GM04503 (cell line): ENCODE data around the gene FEM1B.

ENCODE experiments used
- DNase-seq: peaks from one replicate; pipeline ENCODE4 v3.0.0-alpha.2; 2012; ENCODE audit warnings: low read depth

The FEM1B gene

DNA sequence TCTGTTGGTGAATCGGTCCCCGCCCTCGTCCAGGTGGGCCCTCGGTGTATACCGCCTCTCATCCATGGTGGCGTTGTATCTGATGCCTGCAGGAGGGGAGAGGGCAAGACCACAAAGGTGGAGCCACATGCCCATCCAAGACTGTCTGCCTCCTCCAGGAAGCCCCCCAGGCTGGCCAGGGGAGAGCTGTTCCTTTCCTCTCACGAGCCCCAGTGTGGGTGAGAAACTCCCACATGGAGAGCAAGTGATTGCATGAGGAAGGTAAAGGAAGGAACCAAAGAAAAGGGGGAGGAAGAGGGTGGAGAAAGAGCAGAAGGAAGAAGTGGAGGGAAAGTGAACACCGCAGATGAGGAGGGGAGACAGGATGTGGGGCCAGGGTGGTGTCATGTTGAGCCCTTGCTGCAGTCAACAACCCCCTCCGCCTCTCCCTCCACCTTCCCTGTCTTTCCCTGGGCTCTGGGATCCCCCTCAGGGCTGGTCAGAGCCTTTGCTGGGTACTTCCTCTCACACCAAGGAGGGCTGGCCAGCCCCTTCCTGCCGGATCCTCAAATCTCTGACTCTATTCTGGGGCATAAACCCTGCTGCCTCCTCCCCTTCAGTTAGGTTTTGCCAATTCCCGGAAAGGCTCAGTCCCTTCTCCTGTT, 49.3 kb downstream of the FEM1B start:
- DNase-seq: no peak

DNA sequence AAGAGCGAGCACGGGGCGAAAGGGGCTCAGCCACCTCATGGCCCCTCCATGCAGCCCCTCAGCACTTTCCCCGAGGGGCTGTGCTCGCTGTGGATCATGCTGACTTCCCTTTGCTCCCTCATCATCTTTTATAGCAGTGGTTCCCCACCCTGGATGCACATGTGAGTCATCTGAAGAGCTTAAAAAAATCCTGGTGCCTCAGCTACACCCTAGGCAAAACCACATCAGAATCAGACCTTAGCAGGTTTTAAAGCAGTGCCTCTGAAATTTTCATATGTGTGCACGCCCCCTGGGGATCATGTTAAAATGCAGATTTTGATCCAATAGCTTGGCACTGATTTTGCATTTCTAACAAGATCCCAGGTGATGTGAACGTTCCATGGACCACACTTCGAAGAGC, 50.9 kb downstream of the FEM1B start:
- DNase-seq: no peak

GRCh38 chr15:68328964-68329363, 51.4 kb downstream of the FEM1B start:
- no peak for DNase-seq

DNA sequence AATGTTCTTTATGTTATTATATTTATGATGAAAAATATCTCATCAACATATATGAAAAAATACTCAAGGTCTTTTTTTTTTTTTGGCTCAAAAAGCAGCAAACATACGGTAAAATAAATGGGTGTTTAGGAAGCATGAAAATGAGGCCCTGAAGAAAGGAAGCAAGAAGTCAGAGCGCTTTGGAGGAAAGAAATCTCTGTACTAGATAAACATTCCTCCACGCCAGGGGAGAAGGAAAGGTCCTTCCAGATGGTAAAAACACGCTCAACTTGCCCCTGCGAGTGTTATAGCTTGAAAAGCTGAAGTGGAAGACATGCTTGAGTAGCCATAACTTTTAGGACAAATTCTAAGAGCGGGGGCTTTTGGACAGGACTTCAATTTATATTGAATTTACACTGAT, 52.9 kb downstream of the FEM1B start:
- no peak for DNase-seq

- no peak for DNase-seq
Observed at GRCh38 chr15:68330901-68331300, 53.4 kb downstream of the FEM1B start.

DNA sequence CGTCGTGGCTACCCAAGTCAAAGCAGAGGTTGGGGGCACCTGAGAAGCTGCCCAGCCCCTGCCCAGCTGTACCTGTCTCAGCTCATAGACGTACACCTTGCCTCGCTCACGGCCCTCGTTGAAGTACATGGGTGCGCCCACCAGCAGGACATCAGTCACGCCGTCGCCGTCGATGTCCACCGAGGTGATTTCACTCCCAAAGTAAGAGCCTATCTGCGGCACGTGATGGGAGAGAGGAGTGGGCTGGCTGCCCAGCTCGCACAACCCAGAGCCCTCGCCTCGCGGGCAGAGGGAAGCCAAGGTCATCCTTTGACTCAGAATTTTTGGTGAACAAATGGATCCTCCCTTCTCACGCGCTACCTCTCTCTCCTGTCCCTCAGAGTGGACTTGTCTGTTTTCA, 54.7 kb downstream of the FEM1B start:
- no peak for DNase-seq

GRCh38 chr15:68333775-68334470, 56.4 kb downstream of the FEM1B start:
- no peak for DNase-seq

GRCh38 chr15:68334661-68335124, 57.1 kb downstream of the FEM1B start:
- DNase-seq: peak; percentile 75

GRCh38 chr15:68335251-68335650, 57.7 kb downstream of the FEM1B start:
- no peak for DNase-seq

- DNase-seq: no peak
Observed at GRCh38 chr15:68335655-68336054, 58.1 kb downstream of the FEM1B start.

DNA sequence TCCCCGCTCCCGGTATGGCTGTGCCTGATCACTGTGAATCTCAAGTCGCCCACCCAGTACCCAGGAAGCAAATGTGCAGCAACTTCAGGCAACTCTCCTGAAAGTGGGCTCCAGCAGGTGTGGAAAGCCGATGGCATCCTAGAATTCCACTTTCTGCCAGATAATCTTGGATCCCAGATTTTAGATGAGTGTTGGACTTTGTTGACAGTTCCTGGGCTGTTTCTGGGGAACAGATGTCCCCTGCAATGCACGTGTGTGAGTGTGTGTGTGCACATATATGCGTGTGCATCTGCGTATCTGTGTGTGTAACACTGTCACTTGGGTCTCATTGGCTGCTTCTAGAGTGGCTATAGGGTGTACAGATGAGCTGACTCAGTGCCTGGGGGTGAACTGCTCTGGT, 59.0 kb downstream of the FEM1B start:
- DNase-seq: no peak

DNA sequence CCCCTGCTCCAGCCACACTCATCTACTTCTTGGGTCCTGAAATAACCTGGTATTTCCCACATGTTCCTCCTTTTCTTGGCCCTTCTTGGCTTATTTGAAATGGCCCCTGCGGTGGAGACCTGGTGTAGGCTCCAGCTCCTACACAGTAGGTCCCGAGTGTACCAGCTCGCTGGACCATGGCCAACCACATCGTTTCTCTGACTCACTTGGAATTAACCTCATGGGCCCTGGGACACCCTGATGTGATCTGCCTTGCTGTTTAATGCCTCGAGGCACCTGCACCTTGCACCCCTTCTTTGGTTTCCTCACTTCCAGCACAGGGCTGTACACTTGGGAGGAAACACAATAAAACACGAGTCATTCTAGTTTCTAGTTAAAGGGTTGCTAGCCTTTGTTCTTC, 60.3 kb downstream of the FEM1B start:
- DNase-seq: no peak

DNA sequence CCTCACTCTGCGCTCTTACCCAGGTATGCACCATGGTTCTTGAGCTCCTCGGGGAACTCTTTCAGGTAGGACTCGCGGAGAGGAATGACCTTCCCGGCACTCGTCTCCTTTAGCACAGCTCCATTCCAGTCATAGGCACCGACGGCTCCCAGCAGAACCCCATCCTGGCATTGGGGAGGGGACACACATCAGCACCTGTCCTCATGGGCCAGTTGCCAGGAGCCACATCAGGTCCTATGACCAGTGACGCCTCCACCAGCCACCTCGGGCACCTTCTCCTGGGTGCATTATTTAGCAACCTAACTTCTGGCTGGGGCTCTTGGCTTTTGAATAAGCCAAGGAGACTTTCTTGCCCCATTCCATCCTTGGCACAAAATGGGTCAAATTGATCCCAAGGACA, 61.9 kb downstream of the FEM1B start:
- DNase-seq: no peak

DNA sequence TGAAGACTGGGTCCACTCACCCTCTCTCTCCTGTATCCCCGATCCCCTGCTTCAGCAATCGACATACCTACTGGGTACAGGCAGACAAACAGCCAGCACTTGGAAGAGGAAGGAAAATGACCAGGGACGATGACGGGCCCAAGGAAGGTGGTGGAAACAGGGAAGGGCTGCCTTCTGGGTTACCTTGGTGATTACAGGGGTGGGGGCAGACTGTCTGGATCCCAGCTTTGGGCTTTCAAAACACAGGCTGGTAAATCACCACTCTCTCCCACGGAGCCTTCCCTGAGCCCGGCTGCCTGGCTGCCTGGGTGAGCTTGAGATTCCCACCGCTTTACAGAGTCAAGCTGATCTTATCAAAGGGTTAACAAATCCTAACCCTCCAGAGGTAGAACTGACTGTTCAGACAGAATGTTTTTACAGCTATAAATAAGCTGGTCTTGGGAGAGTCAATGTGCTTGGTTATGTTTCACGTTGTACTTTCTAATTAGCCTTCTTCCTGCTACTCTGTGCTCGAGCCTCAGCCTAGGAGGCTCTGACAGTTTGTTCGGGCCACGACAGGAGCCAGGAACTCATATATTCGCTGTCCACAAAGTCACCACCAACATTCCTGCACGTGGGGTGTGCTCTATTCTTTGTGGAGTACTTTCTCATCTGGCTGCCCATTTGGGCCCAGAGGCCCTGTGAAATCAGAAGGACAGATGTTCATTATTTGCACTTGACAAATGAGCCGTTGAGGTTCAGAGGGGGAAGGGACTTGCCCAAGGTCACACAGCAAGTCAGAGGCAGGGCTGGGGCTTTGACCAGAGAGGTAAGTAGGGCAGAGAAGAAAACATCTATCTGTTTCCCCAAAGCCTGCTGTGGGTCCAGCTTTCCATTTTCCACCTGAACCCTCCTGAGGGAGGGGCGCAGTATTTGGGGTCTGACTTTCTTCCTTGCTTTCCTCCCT, 63.5 kb downstream of the FEM1B start:
- no peak for DNase-seq

DNA sequence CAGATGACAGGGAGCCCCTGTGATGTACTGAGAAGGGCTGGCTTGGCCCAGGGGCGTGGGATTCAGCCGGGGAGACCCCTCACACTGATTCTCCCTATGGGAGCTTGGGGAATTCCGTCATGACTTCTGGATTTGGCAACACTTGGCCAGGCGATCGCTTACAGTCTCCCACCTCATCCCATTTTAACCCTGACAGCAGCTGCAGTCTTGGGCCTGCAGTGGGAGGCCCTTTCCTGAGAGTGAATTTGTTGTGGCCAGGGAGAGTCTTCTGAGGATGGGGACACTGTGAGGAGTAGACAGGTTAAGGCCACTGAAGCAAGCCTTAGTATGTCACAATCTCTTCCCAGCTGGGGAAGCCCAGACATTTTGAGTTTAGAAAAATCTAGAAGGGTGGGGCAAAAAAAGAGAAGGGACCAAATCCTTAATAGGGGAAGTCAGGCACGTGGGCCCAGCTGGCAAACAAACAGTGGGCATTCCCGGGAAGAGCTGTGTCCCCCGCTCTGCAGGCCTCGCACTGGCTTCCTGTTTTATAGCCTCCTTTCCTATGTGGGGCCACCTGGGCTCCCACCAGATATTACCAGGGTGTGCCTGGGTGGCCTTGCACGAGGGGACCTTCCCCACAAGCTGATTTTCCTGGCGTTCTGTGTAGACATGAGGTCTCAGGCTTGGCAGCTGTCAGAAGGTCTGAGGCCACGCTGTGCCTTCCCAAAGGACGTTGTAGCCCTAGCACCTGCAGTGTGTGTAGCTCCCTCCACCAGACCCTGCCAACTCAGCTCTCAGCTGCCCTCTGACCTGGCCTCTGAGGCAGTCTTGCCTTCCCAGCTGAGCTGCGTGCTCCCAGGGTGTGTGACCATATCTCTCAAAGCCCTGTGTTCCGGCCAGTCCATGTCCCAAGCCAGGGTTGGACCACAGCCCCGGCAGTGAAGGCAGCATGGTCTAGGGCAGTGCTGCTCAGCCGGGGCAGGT, 64.5 kb downstream of the FEM1B start:
- no peak for DNase-seq

DNA sequence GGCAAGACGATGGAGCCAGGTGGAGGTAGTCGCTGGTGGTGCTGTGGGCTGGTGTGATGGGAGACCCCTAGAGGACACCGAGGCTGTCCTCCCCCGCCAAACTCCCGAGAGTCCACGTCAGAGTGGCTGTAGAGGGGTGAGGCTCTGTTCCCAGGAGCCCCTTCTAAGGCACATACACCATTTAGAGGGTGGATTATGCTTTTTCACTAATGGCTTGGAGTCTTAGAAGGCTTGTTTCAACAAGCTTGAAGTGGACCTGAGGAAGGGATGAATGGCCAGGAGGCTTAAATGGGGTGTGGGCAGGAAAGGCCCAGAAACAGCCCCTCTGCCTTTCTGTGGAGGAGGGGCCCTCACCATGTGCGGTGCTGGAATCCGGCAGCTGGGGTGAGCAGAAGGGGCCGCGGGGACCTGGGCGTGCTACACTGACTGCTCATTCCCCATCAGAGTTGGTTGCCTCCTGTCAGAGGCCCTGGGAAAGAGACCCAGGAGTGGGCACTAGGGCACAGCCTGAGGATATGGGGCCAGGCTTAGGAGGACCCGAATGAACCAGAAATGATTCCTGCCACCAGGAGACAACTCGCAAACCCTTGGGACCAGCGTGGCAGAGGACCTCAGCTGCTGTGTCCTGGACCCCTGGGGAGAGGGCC, 66.2 kb downstream of the FEM1B start:
- DNase-seq: no peak

DNA sequence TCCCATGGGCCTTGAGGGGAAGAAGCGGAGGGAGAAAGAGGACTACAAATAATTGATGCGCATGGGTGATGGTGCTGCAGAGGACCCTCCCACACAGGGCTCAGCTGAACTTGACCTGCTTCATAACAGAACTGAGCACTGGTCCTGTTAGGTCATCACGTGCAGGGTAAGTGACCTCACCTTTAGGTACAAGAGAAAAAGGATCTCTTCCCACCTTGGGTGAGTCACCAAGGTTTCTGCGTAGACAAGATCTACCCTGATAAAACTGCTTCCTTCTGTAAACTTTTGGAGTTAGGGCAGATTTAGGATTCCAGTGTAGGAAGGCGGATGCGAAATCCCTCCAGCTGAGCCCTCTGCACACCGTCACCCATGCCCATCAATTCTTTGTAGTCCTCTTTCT, 67.1 kb downstream of the FEM1B start:
- DNase-seq: no peak
